ENCODE data around the gene CLMP.

CLMP gene

GRCh38 chr11:123035831-123036230 is 159.2 kb downstream of the CLMP start:
- in situ Hi-C loops (cut with MboI; ENCODE audit: low sequenced_read_pairs, unreplicated experiment), result no loop called here
- DNase-seq (ENCODE audit: low spot score), result no peak
- no peak for TF ChIP-seq CTCF (IDR thresholded peaks at IDR 0.05; ENCODE audit: borderline replicate concordance, control extremely low read depth, extremely low read depth, insufficient read depth, missing control alignments)

GRCh38 chr11:123034597-123034996 is 160.5 kb downstream of the CLMP start:
- no peak for DNase-seq (ENCODE audit: low spot score)
- in situ Hi-C loops (cut with MboI; ENCODE audit: low sequenced_read_pairs, unreplicated experiment), result no loop called here
- no peak for TF ChIP-seq CTCF (IDR thresholded peaks at IDR 0.05; ENCODE audit: borderline replicate concordance, control extremely low read depth, extremely low read depth, insufficient read depth, missing control alignments)

GRCh38 chr11:123033895-123034294 is 161.2 kb downstream of the CLMP start:
- no peak for DNase-seq (ENCODE audit: low spot score)
- no peak for TF ChIP-seq CTCF (IDR thresholded peaks at IDR 0.05; ENCODE audit: borderline replicate concordance, control extremely low read depth, extremely low read depth, insufficient read depth, missing control alignments)
- in situ Hi-C loops (cut with MboI; ENCODE audit: low sequenced_read_pairs, unreplicated experiment), result no loop called here

- no peak for TF ChIP-seq CTCF (IDR thresholded peaks at IDR 0.05; ENCODE audit: borderline replicate concordance, control extremely low read depth, extremely low read depth, insufficient read depth, missing control alignments)
- DNase-seq (ENCODE audit: low spot score), result no peak
- in situ Hi-C loops (cut with MboI; ENCODE audit: low sequenced_read_pairs, unreplicated experiment), result no loop called here
Measured at GRCh38 chr11:123030517-123030916, 164.5 kb downstream of the CLMP start.

- in situ Hi-C loops (cut with MboI; ENCODE audit: low sequenced_read_pairs, unreplicated experiment), result loop anchor here (5.0 to 25.0 kb wide), 2 partner anchors 159 to 409 kb away; no protein-coding TSS in a partner anchor
- TF ChIP-seq CTCF (IDR thresholded peaks at IDR 0.05; ENCODE audit: borderline replicate concordance, control extremely low read depth, extremely low read depth, insufficient read depth, missing control alignments), result peak; percentile 66
- peak; percentile 79 for DNase-seq (ENCODE audit: low spot score)
Measured at GRCh38 chr11:123020968-123021367, 174.1 kb downstream of the CLMP start.
